HCT116 (cell line): ENCODE measurements around the gene MUC5B.
"Not testable (repeated sequence)": the region's sequence is repeated elsewhere in the genome, so short reads cannot be mapped to it uniquely, and the experiment has no call there.

ENCODE experiments used
- CTCF ChIP-seq, 3 experiments: fragments of 200-600 bp in 1 of 3; sonication (generic) in 1 of 3; IDR thresholded peaks in 2 of 3; conservative IDR thresholded peaks in 1 of 3; 2 replicates each; pipeline ENCODE4 v1.5.1; 2012 to 2017; ENCODE audit warnings: low read depth in 2 of 3, low read length in 2 of 3, antibody characterized with exemption in 1 of 3, borderline replicate concordance in 1 of 3, control low read depth in 1 of 3, mild to moderate bottlenecking in 1 of 3, mixed read lengths in 1 of 3, mixed run types in 1 of 3, moderate library complexity in 1 of 3; ENCODE audit not compliant: insufficient read depth in 1 of 3
- EGR1 ChIP-seq: IDR thresholded peaks from 2 replicates; pipeline ENCODE4 v1.6.1; 2012; ENCODE audit warnings: low read depth
- EZH2 ChIP-seq: fragments of 200-600 bp; sonication (generic); IDR thresholded peaks from 2 replicates; pipeline ENCODE4 v1.6.1; 2017; ENCODE audit warnings: antibody characterized with exemption, mixed run types
- MAX ChIP-seq: IDR thresholded peaks from 2 replicates; pipeline ENCODE4 v1.6.1; 2012

GRCh38 chr11:1250411-1250810, 27.5 kb downstream of the MUC5B start:
- not testable (repeated sequence) for TF ChIP-seq MAX; CTCF (IDR thresholded peaks at IDR 0.05 in 2 of 3, conservative IDR thresholded peaks at IDR 0.05 in 1 of 3; ENCODE audit: borderline replicate concordance in 1 of 3, insufficient read depth in 1 of 3, low read depth in 2 of 3, low read length in 2 of 3); EGR1; EZH2
